COLO668 (cell line): Measurements from ENCODE around the gene MAPRE3.

ENCODE experiments used
- DNase-seq: peaks from one replicate; lab custom pipeline; 2025; ENCODE audit not compliant: unreplicated experiment; lab: John Stamatoyannopoulos, UW

The MAPRE3 gene

DNA sequence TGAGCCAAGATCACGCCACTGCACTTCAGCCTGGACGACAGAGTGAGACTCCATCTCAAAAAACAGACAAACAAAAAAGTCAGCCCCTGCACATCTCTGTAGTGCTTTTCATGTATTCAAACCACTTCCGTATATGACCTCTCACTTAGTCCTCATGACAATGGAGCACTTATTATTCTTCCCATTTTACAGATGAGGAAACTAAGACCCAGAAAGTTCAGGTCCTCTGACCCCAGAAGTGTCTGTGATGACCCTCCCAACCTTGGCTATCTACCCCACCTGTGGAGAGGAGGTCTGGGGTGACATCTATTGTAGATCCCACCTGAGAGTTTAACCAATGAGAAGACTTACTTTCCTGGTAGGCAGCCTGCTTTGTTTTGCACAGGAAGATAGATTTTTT lies 21.6 kb upstream of the MAPRE3 start:
- DNase-seq, result no peak

DNA sequence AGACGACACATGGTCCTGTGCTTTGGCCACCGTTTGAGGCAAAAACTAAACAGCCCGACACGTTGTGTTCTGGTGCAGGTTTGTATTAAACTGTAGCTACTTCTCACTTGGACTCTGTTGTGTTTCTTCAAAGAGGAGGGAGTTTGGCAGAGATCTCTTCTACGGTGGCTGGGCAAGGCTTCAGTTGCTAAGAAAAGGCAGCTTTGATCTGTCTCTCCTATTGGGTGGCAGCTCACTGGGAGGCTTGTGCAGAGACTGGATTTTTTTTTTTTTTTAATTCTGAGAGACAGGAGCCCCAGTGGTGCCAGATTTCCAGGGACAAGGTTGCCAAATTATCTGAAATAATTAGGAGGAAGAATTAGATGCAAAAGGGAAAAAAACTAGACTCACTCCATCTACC lies 20.2 kb upstream of the MAPRE3 start:
- no peak for DNase-seq

DNA sequence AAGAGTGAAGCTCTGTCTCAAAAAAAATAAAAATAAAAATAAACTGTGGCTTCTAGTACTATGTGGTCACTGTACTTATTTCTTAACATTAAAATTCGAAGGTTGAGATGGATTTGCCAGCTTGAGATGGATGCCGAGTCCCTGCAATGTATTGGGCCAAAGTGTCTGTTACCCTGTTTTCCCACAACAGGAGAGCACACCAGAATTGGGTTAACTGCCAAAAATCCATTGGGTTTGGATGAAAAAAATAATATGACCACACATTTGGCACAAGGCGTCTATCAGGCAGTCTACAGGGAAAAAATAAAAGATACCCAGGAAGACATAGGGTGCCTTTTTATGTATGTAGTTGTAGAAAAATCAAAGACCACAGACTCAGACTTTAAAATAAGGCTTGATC lies 19.2 kb upstream of the MAPRE3 start:
- no peak for DNase-seq

DNA sequence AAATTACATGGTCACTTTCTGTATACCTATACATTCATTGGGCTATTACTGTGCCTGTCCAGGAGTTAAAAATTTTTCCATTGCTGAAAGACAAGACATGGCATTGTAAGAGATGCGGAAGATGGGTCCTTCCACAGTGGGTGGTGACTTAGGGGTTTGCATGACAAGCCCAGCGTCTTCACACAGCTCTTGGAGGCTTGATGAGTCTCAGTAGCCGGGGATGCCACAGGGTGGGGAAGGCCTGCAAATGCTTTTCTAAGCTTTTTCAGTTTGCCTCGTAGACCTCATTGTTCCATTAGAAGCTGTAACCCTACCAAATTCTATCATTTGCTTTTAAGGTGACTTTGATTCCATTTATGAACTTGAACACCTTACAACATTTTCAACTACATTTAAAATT lies 18.1 kb upstream of the MAPRE3 start:
- no peak for DNase-seq

DNA sequence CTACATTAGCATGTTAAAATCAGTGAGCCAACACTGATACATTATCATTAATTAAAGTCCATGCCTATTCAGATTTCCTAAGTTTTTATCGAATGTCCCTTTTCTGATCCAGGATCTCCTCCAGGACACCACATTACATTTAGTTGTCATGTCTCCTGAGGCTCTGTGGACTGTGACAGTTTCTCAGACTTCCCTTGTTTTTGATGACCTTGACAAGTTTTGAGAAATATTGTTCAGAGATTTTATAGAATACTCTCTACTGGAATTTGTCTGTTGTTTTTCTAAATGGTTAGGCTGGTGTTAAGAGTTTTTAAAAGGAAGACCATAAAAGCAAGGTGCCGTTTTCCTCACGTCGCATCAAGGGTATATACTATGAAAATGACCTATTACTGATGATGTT lies 16.3 kb upstream of the MAPRE3 start:
- no peak for DNase-seq

DNA sequence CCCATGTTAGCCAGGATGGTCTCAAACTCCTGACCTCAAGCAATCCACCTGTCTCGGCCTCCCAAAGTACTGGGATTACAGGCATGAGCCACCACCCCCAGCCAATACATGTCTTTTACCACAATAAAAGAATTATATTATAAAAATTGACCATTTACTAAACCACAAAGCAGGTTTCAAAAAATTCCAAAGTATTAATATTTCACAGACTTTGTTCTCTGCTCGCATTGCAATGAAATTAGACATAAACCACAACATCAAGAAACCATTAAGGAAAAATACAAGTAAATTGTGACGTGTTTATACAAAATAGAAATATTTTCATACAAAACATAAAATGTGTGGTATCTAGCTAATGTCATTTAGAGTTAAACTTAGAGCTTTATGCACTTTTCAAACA lies 13.4 kb upstream of the MAPRE3 start:
- DNase-seq, result no peak

DNA sequence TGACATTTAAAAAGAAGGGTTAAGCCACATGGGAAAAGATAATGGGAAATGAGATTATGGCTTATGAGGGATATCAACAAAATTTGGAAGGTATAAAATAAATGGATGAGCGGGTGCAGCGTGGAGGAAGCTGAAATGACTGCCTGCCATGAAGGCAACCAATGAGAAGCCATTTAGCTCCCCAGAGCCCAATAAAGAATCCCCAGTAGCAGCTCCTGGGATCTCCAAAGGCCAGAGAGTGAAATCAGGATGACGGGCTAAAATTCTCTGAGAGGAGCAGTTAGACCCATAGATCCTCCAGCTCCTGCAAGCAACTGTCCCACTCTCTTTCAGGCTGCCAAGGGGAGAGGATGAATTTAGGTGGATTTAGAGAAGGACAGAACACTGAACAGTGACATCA lies 12.9 kb upstream of the MAPRE3 start:
- no peak for DNase-seq

DNA sequence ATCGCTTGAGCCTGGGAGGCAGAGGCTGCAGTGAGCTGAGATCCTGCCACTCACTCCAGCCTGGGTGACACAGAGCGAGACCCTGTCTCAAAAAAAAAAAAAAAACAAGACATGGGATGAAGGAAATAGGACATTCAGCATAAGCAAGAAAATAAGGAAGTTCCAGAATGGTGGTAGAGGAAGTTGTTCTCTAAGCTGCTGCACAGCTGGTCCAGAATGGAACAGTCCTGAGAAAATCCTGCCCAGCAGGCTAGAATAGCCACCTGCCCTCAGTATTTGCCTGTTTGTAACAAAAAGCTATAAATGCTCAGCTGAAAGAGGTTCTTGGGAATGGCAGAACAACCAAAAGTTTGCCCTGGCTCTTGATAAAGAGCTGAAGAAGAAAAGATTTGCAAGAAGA lies 11.1 kb upstream of the MAPRE3 start:
- DNase-seq, result no peak

DNA sequence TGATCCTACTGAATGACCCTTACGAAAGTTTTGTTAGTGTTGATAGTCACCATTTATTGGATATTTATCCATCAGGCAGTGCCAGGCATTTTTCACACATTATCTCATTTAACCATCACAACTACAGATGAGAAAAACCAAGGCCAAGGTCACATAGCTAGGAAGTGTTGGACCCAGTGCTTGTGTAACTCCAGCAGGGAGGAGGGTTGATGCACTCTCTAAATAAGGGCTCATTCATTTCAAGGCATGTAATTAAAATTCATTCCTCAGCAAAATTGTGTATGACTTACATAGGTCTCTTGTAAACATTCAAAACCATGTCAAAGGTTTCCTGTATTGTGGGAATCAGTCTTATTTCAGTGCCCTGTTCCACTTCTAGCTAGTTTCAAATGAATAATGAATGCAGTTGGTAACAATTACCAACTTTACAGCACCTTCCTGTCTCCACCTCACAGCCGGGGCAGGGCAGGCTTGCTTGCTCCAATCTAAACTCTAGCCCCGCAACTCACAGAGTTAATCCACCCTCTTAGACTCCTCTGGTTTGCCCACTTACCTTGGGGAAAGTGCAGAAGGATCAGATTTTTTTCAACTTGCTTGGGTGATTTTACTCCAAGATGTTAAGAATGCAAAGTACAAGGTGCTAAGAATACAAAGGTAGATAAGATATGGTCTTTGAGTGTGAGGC lies 5.8 kb upstream of the MAPRE3 start:
- no peak for DNase-seq

DNA sequence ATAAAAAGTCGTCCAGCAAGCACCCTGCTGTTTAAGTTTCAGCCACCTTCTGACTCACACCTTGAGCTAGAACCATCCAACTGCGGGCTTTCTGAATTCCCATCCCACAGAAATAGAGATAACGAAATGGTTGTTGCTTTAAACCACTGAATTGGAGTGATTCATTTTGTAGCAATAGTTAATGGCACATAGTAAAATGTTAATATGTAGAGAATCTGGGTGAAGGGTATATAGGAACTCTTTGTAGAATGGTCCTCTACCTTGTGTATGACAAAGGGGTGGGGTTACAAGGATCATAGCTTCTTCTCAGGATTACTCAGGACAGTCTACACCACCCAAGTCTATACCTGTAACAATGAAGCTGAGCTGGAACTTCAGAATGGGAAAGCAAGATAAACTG lies 2.4 kb upstream of the MAPRE3 start:
- no peak for DNase-seq

DNA sequence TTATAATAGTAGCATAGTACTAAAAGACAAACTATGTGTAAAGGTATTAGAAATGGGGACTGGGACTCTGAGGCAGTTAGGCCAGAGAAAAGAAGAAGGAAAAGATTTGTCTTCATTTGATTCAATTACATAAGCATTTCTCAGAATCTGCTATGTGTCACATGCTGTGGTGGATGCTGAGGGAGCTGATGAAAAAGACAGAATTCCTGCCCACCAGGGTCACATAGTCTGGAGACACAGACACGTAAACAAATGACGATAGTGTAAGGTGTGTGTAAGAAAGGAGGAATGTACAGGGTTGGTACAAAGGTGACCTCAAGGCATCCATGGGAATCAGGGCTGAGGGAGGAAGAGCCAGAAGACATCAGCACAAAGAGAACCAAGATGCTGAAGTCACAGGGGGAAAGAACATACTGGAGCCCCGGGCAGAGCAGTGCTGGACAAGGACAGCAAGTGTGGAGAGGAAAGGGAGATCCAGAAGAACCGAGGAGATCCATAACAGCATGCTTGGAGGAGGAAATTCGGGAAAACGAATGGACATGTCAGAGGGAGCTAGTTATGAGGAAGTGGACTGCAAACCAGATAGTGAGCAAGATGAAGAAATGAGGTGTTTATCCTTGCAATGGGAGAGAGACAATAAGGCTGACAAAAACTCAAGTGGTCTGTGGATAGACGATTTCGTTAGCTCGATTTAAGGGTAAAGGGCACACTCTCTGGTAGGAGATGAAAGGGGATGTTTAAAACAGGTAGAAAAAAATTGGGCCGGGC lies 1.2 kb upstream of the MAPRE3 start:
- DNase-seq, result no peak

DNA sequence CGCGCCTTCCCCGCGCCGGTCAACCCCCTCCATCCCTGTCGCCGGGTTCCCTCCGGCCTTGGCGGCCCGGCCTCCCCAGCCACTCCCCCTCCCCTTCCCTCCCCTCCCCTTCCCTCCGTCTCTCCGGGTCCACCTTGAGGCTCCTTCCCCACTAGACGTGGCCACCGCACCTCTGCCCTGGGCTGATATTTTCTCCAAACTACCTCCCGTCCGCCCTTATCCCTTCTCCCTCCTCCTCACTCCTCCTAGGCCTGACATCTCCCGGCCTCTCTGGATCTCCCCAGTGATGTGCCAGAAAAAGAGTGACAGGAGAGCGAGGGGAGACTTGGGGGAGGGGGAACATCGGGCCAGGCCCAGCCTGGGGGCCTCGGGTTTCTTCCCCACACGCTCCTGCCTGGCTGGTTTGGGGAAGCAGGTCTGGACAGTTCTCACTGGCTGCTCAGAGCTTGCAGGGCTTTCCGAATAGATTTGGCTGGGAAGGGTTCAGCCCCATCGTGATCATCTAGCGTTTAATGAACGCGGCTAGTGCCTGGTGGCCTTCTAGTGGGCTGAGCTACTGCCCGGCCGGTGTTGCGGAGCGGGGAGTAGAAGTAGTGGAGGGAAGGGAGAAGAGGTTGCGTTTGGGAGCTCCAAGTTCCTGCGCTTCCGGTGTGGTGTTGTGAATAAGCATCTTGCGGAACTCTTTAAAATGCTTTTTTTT lies 641 bp downstream of the MAPRE3 start:
- DNase-seq, result no peak

DNA sequence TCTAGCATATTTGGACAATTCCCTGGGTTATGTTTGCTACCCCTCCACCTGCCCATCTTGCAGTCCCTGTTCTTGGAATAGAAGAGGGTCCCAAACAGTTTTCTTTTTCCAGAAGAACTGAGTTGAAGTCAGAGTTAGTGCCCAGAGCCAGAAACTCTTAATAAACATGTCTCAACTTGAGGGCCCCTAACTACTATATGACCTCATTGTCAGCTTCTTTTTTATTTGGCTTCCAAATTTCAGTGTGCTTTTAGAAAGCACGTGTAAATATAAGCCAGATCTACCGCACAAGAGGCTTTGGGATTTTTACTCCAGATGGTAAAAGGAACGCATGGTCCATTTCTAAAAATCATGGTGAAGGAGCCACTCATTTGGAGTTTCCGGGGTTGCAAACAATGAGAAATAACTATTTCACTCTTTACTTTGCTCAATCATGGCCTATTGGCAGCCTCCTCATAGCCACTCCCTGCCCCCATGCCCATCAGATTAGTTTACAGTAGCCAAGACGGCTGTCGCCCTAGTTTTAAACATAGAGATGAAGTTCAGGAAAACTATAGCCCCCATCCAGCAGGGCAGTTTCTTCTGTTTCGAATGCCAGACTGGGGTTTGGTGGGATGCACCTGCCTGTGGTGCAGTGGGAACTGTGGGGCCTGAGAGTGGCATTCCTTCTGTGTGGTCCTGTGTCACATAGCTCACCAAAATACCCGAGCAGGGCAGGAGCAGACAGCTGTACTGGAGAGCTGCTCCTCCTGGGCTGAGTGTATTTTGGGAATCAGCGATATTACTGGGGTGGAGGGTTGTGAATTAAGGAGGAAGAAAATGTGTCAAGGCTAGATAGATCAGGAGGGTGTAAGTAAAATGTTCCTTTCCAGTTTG lies 1.7 kb downstream of the MAPRE3 start:
- no peak for DNase-seq

DNA sequence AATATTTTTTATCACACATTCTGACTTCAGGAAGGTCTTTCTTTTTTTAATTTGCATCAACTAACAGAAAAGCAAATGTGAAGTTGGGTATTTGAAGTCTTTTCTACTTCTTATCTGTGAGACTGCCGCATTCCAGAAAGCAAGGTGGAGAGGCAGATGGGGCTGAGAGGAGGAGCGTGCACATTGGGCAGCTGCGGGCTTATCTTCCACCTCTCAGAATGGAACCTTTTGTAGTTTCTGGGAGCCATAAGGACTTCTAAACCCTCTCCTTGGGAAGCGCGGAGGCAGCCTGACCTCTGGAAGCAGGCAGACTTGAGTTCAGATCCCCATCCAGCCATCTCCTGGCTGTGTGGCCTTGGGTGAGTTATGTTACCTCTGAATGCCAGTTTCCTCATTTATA lies 3.9 kb downstream of the MAPRE3 start:
- DNase-seq, result no peak

DNA sequence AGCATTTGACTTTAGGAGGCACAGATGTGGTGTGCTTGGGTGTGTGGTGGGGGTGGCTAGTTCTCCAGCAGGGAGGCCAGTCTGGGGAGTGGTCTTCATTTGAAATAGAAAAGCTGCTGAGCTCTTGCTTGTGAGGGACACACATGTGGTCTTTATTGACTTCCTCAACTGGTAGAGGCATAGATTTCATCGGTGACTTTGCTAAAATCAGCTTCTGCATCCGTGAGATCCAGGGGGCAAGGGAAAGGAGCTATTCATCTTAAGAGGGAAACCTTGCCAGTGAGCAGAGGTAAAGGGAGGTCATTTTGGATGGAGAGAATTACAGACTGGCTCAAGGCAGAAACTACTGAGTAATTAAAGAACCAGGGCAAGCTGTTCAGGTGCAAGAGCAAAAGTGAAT lies 4.7 kb downstream of the MAPRE3 start:
- no peak for DNase-seq

DNA sequence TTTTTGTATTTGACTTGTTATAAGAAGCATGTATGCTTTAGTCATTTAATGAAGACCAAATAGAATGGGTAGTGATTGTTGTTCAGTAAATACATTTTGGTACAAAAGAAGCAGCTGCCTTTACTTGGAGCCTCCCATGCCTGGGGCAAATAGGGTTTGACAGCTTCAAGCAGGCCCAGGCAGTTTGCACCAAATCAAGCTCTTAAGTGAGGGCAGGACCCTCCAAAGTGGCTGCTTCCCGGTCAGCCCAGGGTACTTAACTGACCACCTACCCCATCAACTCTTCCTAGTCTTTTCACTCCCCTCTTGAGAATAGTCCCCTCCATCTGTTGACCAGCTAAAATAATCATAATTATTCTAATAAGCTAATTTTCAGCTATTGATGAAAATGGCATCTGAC lies 5.2 kb downstream of the MAPRE3 start:
- DNase-seq, result no peak

DNA sequence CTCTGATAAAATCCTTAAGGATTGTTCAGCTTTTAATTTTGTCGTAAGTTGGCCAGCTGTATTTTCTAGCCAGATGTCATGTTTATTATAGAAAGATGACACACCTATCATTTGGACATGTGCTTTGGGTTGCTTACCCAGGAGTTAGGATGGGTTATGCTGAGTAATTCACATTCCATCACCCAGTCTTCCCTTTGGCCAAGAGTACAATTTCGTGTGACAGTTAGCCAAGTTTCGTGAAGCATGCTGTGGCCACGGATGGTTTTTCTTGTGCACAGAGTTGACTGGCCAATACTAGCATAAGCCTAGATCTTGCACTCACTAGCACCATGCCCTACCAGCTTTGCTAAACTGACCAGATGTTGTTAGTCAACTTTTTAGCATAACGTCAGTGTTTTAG lies 5.8 kb downstream of the MAPRE3 start:
- DNase-seq, result no peak

DNA sequence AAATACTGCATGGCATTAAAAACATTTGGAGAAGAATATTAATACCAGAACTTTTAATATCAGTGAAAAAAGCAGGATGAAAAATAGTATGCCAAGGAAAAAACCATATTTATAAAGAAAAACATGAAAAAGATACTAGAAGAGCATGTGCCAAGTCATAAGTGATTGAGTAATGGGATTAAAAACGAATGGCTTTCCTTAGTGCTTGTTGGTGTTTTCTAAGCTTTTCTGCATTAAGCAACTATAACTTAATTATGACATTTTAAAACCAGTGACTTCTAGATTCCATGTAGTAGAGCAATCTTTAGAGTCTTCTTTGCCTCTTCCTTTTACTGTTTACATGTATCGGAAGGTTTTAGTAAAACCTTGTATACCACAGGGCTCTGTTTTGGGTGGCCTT lies 6.6 kb downstream of the MAPRE3 start:
- no peak for DNase-seq

DNA sequence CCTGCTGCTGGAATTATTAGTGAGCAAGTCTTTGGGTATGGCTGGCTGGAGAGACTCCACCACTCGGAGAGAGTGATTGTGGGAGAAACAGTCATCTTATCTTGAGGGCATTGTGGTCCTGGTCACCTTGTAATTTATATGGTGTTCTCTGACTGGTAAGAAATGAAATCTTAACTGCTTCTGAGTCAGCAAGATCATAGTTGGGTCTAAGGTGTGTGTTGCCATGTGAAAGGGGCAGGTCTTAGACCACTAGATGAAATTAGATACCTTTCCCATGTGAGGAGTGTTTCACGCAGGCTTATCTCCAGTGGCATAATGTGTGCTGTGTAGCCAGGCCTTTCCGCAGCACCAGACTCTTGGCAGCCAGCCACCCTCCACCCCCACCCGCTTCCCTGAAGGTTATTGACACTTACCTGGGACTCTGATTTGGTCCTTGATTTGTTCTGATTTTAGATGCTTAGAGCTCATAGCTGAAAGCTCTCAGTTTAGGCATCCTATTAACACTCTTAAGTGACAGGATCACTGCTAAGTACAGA lies 7.7 kb downstream of the MAPRE3 start:
- DNase-seq, result peak; percentile 49

DNA sequence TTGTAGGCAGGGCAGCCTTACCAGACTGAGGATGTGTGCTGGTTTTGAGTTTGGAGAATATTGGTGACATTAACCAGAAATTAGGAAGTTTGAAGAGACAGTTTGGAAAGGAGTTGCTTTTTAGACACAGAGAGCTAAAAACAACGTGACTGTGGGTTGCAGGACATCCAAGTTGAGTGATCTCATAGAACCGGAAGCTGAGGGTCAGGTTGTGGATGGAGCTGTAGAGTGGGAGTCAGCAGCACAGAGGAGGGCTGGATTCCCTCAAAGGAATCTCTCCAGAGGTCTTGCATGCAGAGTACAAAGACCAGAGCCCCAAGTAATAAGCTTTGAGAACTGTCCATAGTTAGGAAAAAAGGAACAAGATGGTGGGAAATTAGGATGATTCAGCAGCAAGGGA lies 9.3 kb downstream of the MAPRE3 start:
- DNase-seq, result no peak

DNA sequence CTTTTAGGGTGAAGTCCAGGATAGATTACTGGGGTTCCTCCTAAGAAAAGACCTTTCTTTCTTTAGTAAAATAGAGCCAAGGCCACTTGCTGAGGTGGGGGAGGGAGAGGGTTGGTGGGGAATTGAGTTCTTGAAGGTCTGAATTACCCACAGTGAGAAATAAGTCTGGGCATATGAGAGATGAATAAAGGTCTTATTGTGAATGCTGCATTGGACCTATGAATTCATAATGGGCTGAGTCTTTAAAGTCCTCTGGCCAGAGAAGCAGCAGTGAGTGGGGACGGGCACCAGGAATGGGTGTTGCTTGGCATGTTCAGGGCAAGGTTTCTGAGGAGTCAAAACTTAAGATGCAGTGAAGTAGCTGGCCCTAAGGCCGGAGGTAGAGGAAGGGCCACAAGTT lies 10.5 kb downstream of the MAPRE3 start:
- DNase-seq, result no peak
